LNCaP clone FGC (cell line): ENCODE results near the gene TEDDM1.

Experiments
- DNase-seq: peaks from one replicate; pipeline ENCODE4 v3.0.0-alpha.2; 2011; ENCODE audit warnings: low read depth
- H3K4me3 ChIP-seq: 2 replicates; pipeline ENCODE4 v1.5.1; 2011; ENCODE audit warnings: mild to moderate bottlenecking, low read depth, low read length, control low read depth
- TF ChIP-seq, protein P1 (sequence below): IDR thresholded peaks from 2 replicates; pipeline ENCODE4 v1.5.1; 2012; ENCODE audit warnings: mild to moderate bottlenecking; ENCODE audit not compliant: control insufficient read depth, insufficient read depth; ENCODE audit errors: extremely low read depth

TEDDM1 gene

DNA sequence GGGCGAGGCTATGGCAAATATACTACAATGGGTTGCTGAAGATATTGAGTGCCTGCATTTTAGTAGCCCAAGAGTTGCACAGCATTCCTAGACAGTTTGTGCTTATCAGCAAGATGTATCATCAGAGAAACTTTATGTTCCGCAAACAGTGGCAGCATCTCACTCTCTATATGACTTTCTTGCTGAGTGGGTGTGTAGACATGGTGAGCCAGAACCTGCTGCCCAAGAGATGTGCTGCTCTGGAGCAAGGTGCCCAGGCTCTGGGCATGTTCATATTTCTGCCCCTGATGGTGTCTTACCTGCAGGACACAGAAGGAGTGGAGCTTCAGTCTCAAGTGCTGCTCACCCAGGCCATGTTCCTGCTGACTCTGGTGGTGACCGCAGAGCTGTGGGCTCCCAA is 41.3 kb upstream of the TEDDM1 start:
- TF ChIP-seq, protein P1, sequence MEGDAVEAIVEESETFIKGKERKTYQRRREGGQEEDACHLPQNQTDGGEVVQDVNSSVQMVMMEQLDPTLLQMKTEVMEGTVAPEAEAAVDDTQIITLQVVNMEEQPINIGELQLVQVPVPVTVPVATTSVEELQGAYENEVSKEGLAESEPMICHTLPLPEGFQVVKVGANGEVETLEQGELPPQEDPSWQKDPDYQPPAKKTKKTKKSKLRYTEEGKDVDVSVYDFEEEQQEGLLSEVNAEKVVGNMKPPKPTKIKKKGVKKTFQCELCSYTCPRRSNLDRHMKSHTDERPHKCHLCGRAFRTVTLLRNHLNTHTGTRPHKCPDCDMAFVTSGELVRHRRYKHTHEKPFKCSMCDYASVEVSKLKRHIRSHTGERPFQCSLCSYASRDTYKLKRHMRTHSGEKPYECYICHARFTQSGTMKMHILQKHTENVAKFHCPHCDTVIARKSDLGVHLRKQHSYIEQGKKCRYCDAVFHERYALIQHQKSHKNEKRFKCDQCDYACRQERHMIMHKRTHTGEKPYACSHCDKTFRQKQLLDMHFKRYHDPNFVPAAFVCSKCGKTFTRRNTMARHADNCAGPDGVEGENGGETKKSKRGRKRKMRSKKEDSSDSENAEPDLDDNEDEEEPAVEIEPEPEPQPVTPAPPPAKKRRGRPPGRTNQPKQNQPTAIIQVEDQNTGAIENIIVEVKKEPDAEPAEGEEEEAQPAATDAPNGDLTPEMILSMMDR, result no peak
- no peak overlapping the region for H3K4me3 ChIP-seq
- DNase-seq, result no peak

DNA sequence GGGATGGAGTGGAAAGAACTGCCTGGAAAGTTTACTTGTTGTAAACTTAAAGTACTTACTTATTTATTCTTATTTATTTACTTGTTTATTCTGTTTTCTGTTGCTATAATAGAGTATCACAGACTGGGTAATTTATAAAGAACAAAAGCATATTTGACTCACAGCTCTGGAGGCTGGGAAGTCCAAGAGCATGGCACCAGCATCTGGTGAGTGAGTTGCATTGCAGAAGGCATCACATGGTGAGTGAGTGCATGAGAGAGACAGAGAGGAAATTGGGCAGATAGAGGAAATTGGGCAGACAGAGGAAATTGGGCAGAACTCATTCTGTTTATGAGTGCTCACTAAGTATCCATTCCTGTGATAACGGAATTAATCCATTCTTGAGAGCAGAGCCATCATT is 37.9 kb upstream of the TEDDM1 start:
- no peak for DNase-seq
- no peak overlapping the region for H3K4me3 ChIP-seq
- TF ChIP-seq, protein P1, result no peak

DNA sequence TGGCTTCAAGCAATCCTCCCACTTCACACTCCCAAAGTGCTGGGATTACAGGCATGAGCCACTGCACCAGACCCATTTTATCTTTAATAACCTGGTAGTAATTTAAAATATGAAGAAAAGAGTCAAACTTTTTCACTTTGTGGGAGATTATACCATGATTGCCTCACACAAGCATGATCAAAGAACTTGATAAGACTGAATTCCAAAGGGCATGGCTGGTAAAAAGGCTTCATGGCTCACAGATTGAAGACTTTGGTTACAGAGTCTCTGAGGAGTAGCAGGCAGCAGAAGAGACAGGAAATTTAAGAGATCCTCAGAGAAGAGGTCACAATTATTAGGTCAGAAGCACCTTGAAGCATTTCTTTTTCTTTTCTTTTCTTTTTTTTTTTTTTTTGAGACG is 33.1 kb upstream of the TEDDM1 start:
- no peak overlapping the region for H3K4me3 ChIP-seq
- TF ChIP-seq, protein P1, result no peak
- DNase-seq, result no peak

DNA sequence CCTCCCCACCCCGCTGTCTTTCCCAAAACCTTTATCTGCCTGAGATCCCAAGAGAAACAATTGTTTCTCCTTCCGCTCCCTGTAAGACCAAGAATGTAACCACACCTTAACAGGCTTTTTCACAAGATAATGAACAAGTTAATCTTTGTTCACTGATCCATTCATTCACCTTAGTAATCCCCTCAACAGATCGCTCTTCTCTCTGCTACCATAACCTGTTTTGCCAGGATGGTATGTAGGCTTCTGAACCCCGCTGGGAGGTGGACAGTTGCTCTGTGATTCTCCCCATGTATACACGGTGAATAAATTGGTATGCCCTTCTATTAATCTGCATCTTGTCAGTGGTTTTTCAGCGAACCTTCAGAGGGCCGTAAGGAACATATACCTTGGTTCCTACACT is 30.8 kb upstream of the TEDDM1 start:
- DNase-seq, result no peak
- TF ChIP-seq, protein P1, result no peak
- no peak overlapping the region for H3K4me3 ChIP-seq

DNA sequence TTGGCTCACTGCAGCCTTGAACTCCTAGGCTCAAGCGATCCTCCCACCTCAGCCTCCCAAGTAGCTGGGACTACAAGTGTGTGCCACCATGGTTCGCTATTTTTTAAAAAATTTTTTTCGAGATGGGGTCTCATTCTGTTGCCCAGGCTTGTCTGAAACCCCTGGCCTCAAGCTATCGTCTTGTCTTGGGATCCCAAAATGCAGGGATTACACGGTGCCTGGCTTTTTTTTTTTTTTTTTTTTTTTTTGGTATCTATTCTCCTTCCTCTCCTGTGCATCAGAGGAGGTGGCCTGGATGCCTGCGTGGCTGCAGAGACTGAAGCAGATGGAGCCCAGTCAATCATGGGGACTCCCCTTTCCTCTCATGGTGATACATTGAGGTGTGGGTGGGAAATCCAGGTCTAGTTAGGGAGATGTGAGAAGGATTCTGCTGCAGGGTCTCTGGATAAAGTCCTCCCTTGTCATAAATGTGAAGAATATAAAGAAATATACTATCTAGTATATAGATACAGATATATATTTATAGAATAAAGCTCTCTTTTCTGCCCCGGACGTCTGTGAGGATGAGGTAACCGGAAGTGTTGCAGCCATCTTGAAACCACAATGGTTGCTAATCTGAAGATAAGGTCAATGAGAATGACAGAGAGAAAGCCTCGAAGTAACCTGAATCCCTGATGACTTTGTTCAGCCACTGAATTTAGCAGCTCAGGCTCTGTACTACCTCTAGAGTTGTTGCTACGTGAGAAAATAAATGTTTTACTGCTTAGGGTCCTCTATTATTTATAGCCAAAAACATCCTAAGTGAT is 30.0 kb upstream of the TEDDM1 start:
- TF ChIP-seq, protein P1, result no peak
- DNase-seq, result no peak
- no peak overlapping the region for H3K4me3 ChIP-seq

DNA sequence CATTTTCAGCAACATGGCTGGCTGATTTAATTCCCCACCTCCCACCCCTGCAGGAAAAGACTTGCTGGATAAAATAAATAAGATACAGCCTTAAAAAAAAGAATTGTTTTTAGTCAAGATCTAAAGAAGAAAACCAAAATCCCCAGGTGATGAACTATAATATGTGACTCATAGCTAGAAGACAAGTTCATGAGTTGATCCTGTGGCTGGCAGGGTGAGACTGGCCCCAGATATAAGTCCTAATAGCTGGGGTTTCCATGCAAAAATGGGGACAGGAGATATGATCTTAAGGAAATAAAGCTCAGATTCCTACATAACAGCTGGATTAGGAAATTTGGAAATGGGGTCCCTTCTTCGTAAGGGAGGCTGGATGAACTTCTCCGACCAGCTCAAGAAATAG is 27.6 kb upstream of the TEDDM1 start:
- TF ChIP-seq, protein P1, result no peak
- no peak for DNase-seq
- H3K4me3 ChIP-seq, result no peak overlapping the region
